PC-3 (cell line): ENCODE data around the gene CCL18. TPM values are rescaled to one million over a fixed set of nuclear protein-coding genes. Genes with fewer than 3 reads are reported as not detected.
A peak's percentile ranks its signal among the peaks of the same experiment; 100 is the strongest.
"Not testable (repeated sequence)": the region's sequence is repeated elsewhere in the genome, so short reads cannot be mapped to it uniquely, and the experiment has no call there.

ENCODE experiments used
- ATAC-seq: fragments of 200-7000 bp; cut with Tn5 transposase; 2 replicates; pipeline ENCODE4 v1.9.1; 2020; ENCODE audit warnings: mild to moderate bottlenecking, moderate library complexity
- BruUV-seq: library from RNA; stranded (reverse); fragments of 400-500 nt; replicated peaks from 2 replicates; lab custom pipeline; 2021; lab: Mats Ljungman, UMichigan
- CTCF ChIA-PET: fragments of 300-600 bp; sonication (Branson Sonifier 250); formaldehyde crosslinking; loops from one replicate; lab custom pipeline; 2022; ENCODE audit warnings: antibody characterized with exemption; lab: Charles Lee
- POLR2A ChIA-PET: fragments of 300-600 bp; sonication (Branson Sonifier 250); formaldehyde crosslinking; loops from one replicate; lab custom pipeline; 2022; ENCODE audit warnings: antibody characterized with exemption; ENCODE audit not compliant: unreplicated experiment; lab: Charles Lee
- DNase-seq: peaks from one replicate; pipeline ENCODE4 v3.0.0-alpha.2; 2015
- H2AFZ ChIP-seq: fragments of 300-600 bp; sonication (generic); 2 replicates; pipeline ENCODE4 v1.6.0; 2016; ENCODE audit warnings: antibody characterized with exemption, low read length
- H3F3A ChIP-seq: fragments of 300-600 bp; sonication (generic); one replicate; pipeline ENCODE4 v1.6.0; 2017; ENCODE audit warnings: antibody characterized with exemption, low read length, control low read depth, mild to moderate bottlenecking; ENCODE audit not compliant: unreplicated experiment
- H3K27ac ChIP-seq: fragments of 300-600 bp; sonication (generic); 2 replicates; pipeline ENCODE4 v1.5.1; 2016; ENCODE audit warnings: mild to moderate bottlenecking, low read length
- H3K27me3 ChIP-seq: fragments of 300-600 bp; sonication (generic); 2 replicates; pipeline ENCODE4 v1.6.1; 2016; ENCODE audit warnings: low read length, mixed read lengths
- H3K36me3 ChIP-seq: fragments of 300-600 bp; sonication (generic); 2 replicates; pipeline ENCODE4 v1.6.1; 2016; ENCODE audit warnings: low read depth, mixed run types, low read length, mixed read lengths
- H3K4me1 ChIP-seq: fragments of 300-600 bp; sonication (generic); 2 replicates; pipeline ENCODE4 v1.5.1; 2016; ENCODE audit warnings: low read length; ENCODE audit not compliant: insufficient read depth
- H3K4me2 ChIP-seq: fragments of 300-600 bp; sonication (generic); 2 replicates; pipeline ENCODE4 v1.6.0; 2016; ENCODE audit warnings: low read length
- H3K4me3 ChIP-seq: fragments of 300-600 bp; sonication (generic); 2 replicates; pipeline ENCODE4 v1.5.1; 2016; ENCODE audit warnings: mild to moderate bottlenecking, low read length, mixed read lengths
- H3K79me2 ChIP-seq: fragments of 300-600 bp; sonication (generic); 2 replicates; pipeline ENCODE4 v1.6.1; 2017; ENCODE audit warnings: low read length, mixed read lengths
- H3K9ac ChIP-seq: fragments of 300-600 bp; sonication (generic); 2 replicates; pipeline ENCODE4 v1.6.0; 2016; ENCODE audit warnings: mild to moderate bottlenecking, low read length
- H3K9me2 ChIP-seq: fragments of 300-600 bp; sonication (generic); replicated peaks from 2 replicates; pipeline ENCODE4 v1.6.1; 2016; ENCODE audit warnings: mixed run types, low read length, mixed read lengths
- H3K9me3 ChIP-seq: fragments of 300-600 bp; sonication (generic); 2 replicates; pipeline ENCODE4 v1.6.1; 2016; ENCODE audit warnings: low read length, mixed read lengths
- H4K20me1 ChIP-seq: fragments of 300-600 bp; sonication (generic); 2 replicates; pipeline ENCODE4 v1.6.1; 2016; ENCODE audit warnings: low read length, mixed read lengths
- EZH2 ChIP-seq: fragments of 300-600 bp; sonication (generic); IDR thresholded peaks from one replicate; pipeline ENCODE4 v1.6.1; 2017; ENCODE audit warnings: antibody characterized with exemption, mild to moderate bottlenecking, low read length; ENCODE audit not compliant: unreplicated experiment
- EZH2phosphoT487 ChIP-seq: fragments of 300-600 bp; sonication (generic); IDR thresholded peaks from 2 replicates; pipeline ENCODE4 v1.6.1; 2018; ENCODE audit warnings: mild to moderate bottlenecking, antibody characterized with exemption, low read length, borderline replicate concordance
- intact Hi-C: fragments of 100-400 bp; cut with micrococcal nuclease; formaldehyde crosslinking; loops from 2 replicates; pipeline ENCODE4 v1.9.0; 2023
- total RNA-seq: library from RNA; depleted of rRNA; stranded (reverse); fragments of >200 nt; gene quantifications from 2 replicates; pipeline ENCODE4 v1.2.3, GENCODE V29; 2014
- TF ChIP-seq, protein P1 (sequence below): fragments of 300-600 bp; sonication (generic); conservative IDR thresholded peaks from 2 replicates; pipeline ENCODE4 v1.5.1; 2017; ENCODE audit warnings: antibody characterized with exemption, low read depth, mild to moderate bottlenecking, low read length

Gene CCL18
- total RNA-seq, 1 experiment from 2014 or later = not detected

GRCh38 chr17:36089888-36090836 is 26.1 kb downstream of the CCL18 start, which contains the start of gene CCL3:
CCL3 (minus strand) TSS chr17:36090143; CDS start chr17:36090058, 85 bp downstream.
- Histone ChIP-seq H3K4me2 (no peak within 1 kb of the TSS), H3K27ac (no peak within 1 kb of the TSS), H3K9ac (no peak within 1 kb of the TSS), H3K4me1 (no peaks in the 10 kb centered on the region), H4K20me1 (no peaks in the 10 kb centered on the region), H3K27me3 (peaks cover 9% of the 10 kb centered on the region; the same call in 1 of the 2 replicates), H3K9me3 (no peaks in the 10 kb centered on the region), H3F3A (no peaks in the 10 kb centered on the region), H3K36me3 (no peaks in the 10 kb centered on the region), H3K79me2 (no peaks in the 10 kb centered on the region), H3K9me2 (no peaks in the 10 kb centered on the region), H2AFZ (no peak within 1 kb of the TSS), H3K4me3 (no peak within 1 kb of the TSS)
- BruUV-seq = no TSS peak
- TF ChIP-seq, protein P1, sequence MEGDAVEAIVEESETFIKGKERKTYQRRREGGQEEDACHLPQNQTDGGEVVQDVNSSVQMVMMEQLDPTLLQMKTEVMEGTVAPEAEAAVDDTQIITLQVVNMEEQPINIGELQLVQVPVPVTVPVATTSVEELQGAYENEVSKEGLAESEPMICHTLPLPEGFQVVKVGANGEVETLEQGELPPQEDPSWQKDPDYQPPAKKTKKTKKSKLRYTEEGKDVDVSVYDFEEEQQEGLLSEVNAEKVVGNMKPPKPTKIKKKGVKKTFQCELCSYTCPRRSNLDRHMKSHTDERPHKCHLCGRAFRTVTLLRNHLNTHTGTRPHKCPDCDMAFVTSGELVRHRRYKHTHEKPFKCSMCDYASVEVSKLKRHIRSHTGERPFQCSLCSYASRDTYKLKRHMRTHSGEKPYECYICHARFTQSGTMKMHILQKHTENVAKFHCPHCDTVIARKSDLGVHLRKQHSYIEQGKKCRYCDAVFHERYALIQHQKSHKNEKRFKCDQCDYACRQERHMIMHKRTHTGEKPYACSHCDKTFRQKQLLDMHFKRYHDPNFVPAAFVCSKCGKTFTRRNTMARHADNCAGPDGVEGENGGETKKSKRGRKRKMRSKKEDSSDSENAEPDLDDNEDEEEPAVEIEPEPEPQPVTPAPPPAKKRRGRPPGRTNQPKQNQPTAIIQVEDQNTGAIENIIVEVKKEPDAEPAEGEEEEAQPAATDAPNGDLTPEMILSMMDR = no peak
- TF ChIP-seq EZH2 (no peak), EZH2phosphoT487 (no peak)
- intact Hi-C loops = no loop called here
- CTCF ChIA-PET = no interaction called here
- peak; percentile 2 for DNase-seq
- ATAC-seq = no peak
- POLR2A ChIA-PET = no interaction called here

GRCh38 chr17:36092230-36092629 is 28.2 kb downstream of the CCL18 start:
- no peaks in the 10 kb centered on the region for H3K4me1 ChIP-seq
- H3K9me3 ChIP-seq = no peaks in the 10 kb centered on the region
- ChIA-PET POLR2A (no interaction called here), CTCF (no interaction called here)
- no peak overlapping the region for H3K4me2 ChIP-seq
- no peaks in the 10 kb centered on the region for H4K20me1 ChIP-seq
- H2AFZ ChIP-seq = no peak overlapping the region
- no peaks in the 10 kb centered on the region for H3K79me2 ChIP-seq
- intact Hi-C loops = no loop called here
- H3K9ac ChIP-seq = no peak overlapping the region
- BruUV-seq = no TSS peak
- DNase-seq = no peak
- ATAC-seq = no peak
- H3K4me3 ChIP-seq = no peak overlapping the region
- no peak overlapping the region for H3K27ac ChIP-seq
- no peaks in the 10 kb centered on the region for H3K36me3 ChIP-seq
- peaks cover 9% of the 10 kb centered on the region; the same call in 1 of the 2 replicates for H3K27me3 ChIP-seq
- no peaks in the 10 kb centered on the region for H3F3A ChIP-seq
- TF ChIP-seq, protein P1 = no peak
- TF ChIP-seq EZH2phosphoT487 (no peak), EZH2 (no peak)
- H3K9me2 ChIP-seq = no peaks in the 10 kb centered on the region

DNA sequence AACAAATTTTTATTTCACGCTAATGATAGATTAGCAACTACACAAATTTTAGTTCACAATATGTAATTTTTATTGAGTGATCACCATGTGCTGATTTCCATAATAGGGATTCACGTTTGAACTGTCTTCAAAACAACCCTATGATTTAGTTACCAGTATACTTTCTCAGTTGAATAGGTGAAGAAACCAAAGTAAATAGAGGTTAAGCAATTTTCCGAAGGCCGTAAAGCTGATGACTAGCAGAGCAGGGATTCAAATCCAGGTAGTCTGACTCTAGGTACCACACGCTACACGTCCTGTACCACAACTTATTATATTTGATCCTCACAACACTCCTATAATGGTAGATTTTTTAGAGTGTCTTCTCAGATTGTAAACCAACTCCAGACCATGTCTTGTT is 28.6 kb downstream of the CCL18 start:
- H3F3A ChIP-seq, H3K4me3 ChIP-seq, H3K36me3 ChIP-seq, BruUV-seq, H3K4me1 ChIP-seq, ATAC-seq, H3K4me2 ChIP-seq, H4K20me1 ChIP-seq, H3K9me3 ChIP-seq, H3K27ac ChIP-seq, DNase-seq, H3K9me2 ChIP-seq, H3K27me3 ChIP-seq, intact Hi-C loops, H2AFZ ChIP-seq, H3K79me2 ChIP-seq, POLR2A ChIA-PET, CTCF ChIA-PET, H3K9ac ChIP-seq: not testable (repeated sequence)
